GM08714 (cell line): ENCODE measurements around the gene CDKAL1.

Source experiments
- H3K4me3 ChIP-seq: fragments of 200-500 bp; sonication (Bioruptor generic); 2 replicates; pipeline ENCODE4 v1.5.1; 2014; ENCODE audit warnings: mild to moderate bottlenecking, low read length, inconsistent platforms
- ZNF274 ChIP-seq: IDR thresholded peaks from 2 replicates; pipeline ENCODE4 v1.6.1; 2012; ENCODE audit warnings: mild to moderate bottlenecking, low read depth, low read length

Gene CDKAL1

DNA sequence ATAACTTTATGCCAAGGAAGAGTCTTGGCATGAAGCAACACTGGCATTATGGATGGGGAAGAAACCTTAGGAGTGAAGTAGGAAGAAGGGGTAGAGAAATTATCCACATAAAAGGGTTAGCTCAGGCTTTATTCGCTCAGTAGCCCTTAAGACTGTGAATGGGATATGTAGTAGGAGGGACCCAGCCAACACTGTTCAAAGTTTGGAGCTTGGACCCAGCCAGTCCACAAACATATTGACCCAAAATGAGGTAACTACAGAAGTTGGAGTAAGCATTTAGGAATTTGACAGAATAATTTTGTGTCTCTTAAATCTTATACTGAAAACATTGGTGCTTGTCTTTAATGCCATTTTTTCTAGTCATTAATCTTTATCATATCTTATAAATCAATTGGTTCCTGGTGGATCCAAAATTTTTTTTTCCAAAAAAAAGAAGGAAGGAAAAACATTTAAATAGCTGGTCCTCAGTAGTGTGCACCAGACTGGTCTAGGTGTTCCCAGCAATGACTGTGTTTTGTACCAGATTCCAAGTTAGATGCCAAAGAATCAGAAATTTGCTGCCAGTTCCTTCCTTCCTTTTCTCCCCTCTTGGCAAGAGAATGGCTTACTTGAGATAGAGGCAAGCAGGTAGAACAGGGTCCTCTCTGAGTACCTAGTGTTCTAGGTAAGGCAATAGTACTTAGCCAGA lies 607.5 kb downstream of the CDKAL1 start:
- TF ChIP-seq ZNF274, result no peak
- H3K4me3 ChIP-seq, result no peak overlapping the region

DNA sequence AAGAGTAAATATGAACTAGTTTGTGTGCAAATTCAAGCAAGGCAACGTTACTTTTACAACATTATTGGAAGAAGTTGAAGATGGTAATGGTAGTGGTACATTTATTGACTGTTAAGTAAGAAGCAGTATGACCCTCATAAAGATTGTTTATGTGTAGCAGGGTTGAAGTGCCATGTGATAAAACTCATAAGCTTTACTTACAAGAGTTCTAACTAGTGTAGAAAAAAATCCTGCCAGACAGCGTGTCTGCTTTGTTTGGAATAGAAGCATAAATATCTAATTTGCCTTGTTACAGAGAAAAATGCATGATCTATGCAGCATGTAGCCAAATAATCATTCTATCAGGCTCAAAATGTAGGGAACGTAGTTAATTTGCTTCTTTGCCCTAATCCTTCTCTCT lies 608.5 kb downstream of the CDKAL1 start:
- no peak overlapping the region for H3K4me3 ChIP-seq
- no peak for TF ChIP-seq ZNF274

DNA sequence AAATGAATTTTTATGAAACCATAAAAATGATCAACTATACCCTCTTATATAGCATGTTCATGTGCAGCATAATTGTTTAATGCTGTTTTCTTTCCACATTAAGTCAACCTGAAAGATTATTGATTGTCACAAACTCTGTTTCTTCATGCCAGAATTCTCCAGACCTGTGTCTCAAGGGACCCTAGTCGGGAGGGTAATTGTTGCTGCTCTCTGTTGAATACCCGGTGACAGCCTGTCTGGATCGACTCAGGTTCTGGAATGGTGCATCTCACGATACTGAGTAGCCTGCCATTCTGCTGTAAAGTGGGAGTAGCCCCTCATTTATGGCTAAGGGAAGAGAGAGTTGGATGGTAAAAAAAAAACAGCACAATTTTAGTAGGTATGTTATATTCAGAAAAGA lies 609.4 kb downstream of the CDKAL1 start:
- TF ChIP-seq ZNF274, result no peak
- H3K4me3 ChIP-seq, result no peak overlapping the region

DNA sequence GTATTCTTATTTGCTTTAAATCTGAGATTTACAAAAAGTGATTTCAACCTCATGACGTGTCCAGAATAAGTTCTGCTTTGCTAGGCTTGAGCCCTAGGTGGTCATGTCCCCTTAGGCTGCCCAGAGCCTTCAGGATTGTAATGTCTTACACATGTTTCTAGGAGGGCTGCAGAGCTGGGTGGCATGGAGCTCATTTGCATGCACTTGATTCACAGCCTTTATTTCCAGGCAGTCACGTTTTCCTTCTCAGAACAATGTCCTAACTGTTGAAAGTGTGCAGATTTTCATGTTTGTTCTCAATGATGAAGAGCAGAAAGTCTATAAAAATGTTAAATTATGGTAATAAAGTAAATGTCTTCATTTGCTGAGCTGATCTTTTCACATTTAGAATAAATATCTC lies 610.7 kb downstream of the CDKAL1 start:
- no peak overlapping the region for H3K4me3 ChIP-seq
- TF ChIP-seq ZNF274, result no peak

GRCh38 chr6:21147995-21148394 lies 613.7 kb downstream of the CDKAL1 start:
- no peak for TF ChIP-seq ZNF274
- no peak overlapping the region for H3K4me3 ChIP-seq

- H3K4me3 ChIP-seq, result no peak overlapping the region
- TF ChIP-seq ZNF274, result no peak
Observed at GRCh38 chr6:21149470-21149869, 615.2 kb downstream of the CDKAL1 start.

- no peak overlapping the region for H3K4me3 ChIP-seq
- TF ChIP-seq ZNF274, result no peak
Observed at GRCh38 chr6:21150667-21151066, 616.4 kb downstream of the CDKAL1 start.

DNA sequence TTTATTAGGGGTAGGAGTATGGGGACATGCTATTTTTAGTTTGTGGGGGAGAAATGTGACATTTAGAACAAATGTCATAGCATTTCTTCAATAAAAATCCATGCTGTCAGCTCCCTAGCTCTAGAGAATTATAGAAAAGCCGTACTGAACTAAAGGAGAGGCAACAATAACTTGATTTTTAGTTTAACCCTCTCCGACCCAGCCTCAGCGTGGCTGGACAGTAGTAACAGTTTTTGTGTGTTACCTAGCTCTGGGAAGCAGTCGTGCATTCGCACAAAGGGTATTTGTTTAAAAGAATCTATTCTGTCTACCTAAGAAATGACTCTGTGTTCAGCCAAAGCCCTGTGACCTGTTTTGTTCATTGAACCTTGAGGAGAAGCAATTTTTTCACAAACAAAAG lies 616.9 kb downstream of the CDKAL1 start:
- no peak for TF ChIP-seq ZNF274
- H3K4me3 ChIP-seq, result no peak overlapping the region

DNA sequence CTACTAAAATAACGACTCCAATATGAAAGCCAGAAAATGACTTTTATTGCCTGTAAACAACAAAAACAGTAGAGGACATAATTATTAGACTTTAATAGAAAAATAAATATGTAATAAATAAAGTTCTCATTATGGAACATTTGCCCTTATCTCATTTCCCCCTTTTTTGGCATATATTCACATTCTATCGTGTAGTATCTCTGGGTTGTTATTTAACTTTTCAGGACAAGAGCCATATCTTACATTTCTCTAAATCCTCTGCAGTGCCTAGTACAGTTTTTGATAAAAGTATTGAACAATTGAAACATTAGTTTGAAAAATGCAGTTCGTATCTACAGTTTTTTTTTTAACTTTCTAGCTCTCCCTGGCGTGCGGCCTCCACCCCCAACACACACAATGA lies 617.3 kb downstream of the CDKAL1 start:
- TF ChIP-seq ZNF274, result no peak
- no peak overlapping the region for H3K4me3 ChIP-seq

DNA sequence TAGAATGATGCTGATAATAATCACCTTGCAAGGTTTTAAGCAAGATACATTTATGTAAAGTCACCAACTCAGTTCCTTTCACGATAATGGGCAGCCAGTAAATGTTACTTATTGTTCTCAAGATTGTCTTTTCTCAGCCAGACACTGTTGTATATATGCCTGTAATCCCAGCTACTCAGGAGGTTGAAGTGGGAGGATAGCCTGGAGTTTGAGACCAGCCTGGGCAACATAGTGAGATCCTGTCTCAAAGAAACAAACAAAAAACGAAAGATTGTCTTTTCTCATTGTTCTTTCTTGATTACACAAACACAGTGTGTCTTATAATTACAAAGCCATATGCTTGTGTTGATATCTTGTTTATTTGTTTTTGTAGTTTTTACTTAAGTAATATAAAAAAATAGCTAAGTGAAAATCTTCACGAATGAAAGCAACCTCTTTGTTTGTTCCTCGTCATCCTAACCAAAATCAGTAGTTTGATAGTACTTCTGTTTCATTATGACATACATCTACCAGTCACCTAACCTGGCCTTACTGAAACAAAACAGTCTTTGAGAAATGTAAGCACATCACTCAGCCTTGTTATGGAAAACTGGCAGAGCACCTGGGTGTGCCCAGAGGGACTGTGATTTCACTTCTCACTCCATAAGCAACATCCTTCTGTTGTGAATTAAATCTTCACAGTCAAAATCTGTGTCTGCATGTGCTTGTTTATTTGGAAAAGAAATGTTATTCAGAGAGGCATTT lies 623.1 kb downstream of the CDKAL1 start:
- H3K4me3 ChIP-seq, result no peak overlapping the region
- no peak for TF ChIP-seq ZNF274

DNA sequence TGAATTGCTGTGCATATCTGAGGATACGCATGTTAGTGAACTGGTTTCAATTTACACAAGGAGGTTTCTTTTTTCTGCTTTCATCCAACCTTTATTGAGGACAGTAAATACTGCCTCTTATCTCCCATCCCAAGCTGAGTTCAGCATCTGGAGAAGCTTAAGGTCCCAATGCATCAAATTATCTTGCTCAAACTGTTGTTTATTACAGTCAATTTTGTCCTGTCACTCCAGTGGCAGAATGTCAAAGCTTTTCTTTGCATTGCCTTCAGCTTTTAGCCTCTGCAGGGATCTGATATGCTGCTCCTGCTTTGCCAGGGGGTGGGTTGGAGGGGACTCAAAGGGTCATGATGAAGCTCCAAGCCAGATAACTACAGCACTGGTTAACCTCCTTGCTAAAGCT lies 623.9 kb downstream of the CDKAL1 start:
- TF ChIP-seq ZNF274, result no peak
- no peak overlapping the region; the same call in 1 of the 2 replicates for H3K4me3 ChIP-seq

DNA sequence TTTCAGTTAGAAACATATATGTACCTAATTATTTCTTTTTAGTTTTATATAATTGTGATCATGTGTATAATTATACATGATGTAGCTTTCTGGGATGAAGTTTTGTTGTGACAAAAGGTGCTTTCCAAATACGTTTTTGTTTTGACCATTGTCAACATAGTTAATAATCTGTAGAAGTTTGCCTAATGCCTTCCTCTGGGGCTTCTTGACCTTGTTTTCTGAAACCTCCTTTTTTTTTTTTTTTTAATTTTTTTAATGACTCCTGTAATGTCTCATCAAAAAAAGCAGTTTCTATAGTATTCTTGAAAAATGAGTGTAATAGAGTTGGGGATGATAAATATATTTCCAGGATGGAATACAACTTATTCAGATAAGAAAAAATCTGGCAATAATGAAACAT lies 624.6 kb downstream of the CDKAL1 start:
- no peak for TF ChIP-seq ZNF274
- H3K4me3 ChIP-seq, result no peak overlapping the region

DNA sequence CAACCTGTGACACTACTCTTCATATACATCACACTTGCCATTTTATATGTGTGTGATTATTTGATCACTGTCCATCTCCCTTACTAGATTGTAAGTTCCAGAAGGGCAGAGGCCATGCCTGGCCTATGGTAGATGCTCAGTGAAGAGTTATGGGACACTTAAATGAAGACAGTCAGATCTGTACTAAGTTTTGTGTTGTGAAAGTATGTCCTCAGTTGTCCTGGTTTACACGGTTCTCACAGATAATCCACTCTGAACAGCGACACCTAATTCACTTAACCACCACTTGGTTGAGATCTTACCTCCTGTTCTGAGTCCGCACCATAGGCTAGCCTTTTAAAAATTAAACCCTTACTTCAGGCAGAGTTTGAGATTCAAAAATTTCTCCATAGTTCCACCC lies 625.2 kb downstream of the CDKAL1 start:
- no peak overlapping the region for H3K4me3 ChIP-seq
- no peak for TF ChIP-seq ZNF274

GRCh38 chr6:21161707-21162106 lies 627.5 kb downstream of the CDKAL1 start:
- TF ChIP-seq ZNF274, result no peak
- no peak overlapping the region for H3K4me3 ChIP-seq

GRCh38 chr6:21163110-21163837 lies 629.0 kb downstream of the CDKAL1 start:
- no peak overlapping the region for H3K4me3 ChIP-seq
- TF ChIP-seq ZNF274, result no peak
